ENCODE measurements around the gene NOP53. TPM values are rescaled to one million over a fixed set of nuclear protein-coding genes. Genes with fewer than 3 reads are reported as not detected.
"Not testable (repeated sequence)": the region's sequence is repeated elsewhere in the genome, so short reads cannot be mapped to it uniquely, and the experiment has no call there.

Gene NOP53
- total and polyA plus RNA-seq, 9 of the 15 experiments (the other 6 are each of a cell fraction or from before 2014, with no cell fraction given) = 6.5 to 274 (median 145) TPM

DNA sequence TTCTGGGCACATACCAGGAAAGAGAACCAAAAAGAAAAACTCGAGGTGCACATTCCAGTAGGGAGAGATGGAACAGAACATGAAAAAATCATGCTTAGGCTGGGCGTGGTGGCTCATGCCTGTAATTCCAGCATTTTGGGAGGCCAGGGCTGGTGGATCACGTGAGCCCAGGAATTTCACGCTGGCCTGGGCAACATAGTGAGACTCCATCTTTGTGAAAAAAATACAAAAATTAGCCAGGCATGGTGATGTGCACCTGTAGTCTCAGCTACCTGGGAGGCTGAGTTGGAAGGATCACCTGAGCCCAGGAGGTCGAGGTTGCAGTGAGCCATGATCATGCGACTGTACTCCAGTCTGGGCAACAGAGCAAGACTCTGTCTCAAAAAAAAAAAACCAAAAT, 25.9 kb downstream of the NOP53 start:
- H3K4me2 ChIP-seq (ENCODE audit: insufficient read depth, low read length); H3K4me3 ChIP-seq; CTCF ChIA-PET (ENCODE audit: low intra/inter-chr PET ratio); H3K4me1 ChIP-seq (replicated peaks in 1 of 2; ENCODE audit: control insufficient read depth in 2 of 2, insufficient read depth in 2 of 2, low read length in 2 of 2); POLR2A ChIA-PET; H3K79me2 ChIP-seq (ENCODE audit: control insufficient read depth, insufficient read depth, low read length); H3K9me3 ChIP-seq (replicated peaks; ENCODE audit: control insufficient read depth, insufficient read depth, low read depth, low read length); H3K27ac ChIP-seq (ENCODE audit: extremely low read depth, low read depth, low read length); H2AFZ ChIP-seq (ENCODE audit: low read depth, low read length); DNase-seq (ENCODE audit: extremely low read depth in 1 of 4, low spot score in 3 of 4); BruUV-seq (replicated peaks); FAIRE-seq; intact Hi-C loops (cut with micrococcal nuclease); H3K36me3 ChIP-seq (ENCODE audit: control insufficient read depth, insufficient read depth, low read length); ATAC-seq; H3K9ac ChIP-seq (ENCODE audit: insufficient read depth in 1 of 2, low read depth in 2 of 2, low read length in 2 of 2); H3K9me1 ChIP-seq (ENCODE audit: control insufficient read depth, insufficient read depth, low read length); H3K27me3 ChIP-seq (ENCODE audit: control insufficient read depth in 2 of 2, insufficient read depth in 2 of 2, low read length in 2 of 2); H4K20me1 ChIP-seq (replicated peaks; ENCODE audit: control insufficient read depth, insufficient read depth, low read length); in situ Hi-C loops (cut with MboI): not testable (repeated sequence)
- 0 out of 2 replicates have a peak, but pooled peaks have one; percentile 5 for TF ChIP-seq ZNF121 (CRISPR knock-in tag; conservative IDR thresholded peaks at IDR 0.05)
- 26% methylated on average over 6 of the region's 6 CpGs for WGBS (ENCODE audit: insufficient coverage, low coverage, missing lambda C conversion rate)

GRCh38 chr19:47776568-47776967, 31.2 kb downstream of the NOP53 start:
- H4K20me1 ChIP-seq (replicated peaks; ENCODE audit: control insufficient read depth, insufficient read depth, low read length) = no peaks in the 10 kb centered on the region
- DNase-seq (ENCODE audit: extremely low read depth in 1 of 4, low spot score in 3 of 4) (no peak), FAIRE-seq (peak; percentile 23), ATAC-seq (no peak)
- 76% methylated on average over 4 of the region's 4 CpGs for WGBS (ENCODE audit: insufficient coverage, low coverage, missing lambda C conversion rate)
- H3K36me3 ChIP-seq (ENCODE audit: control insufficient read depth, insufficient read depth, low read length) = peaks cover 14% of the 10 kb centered on the region; the same call in 2 of the 3 replicates
- no TSS peak for BruUV-seq (replicated peaks)
- peaks cover 25% of the 10 kb centered on the region for H3K79me2 ChIP-seq (ENCODE audit: control insufficient read depth, insufficient read depth, low read length)
- no peak overlapping the region for H3K9ac ChIP-seq (ENCODE audit: insufficient read depth in 1 of 2, low read depth in 2 of 2, low read length in 2 of 2)
- H2AFZ ChIP-seq (ENCODE audit: low read depth, low read length) = no peak overlapping the region
- H3K4me2 ChIP-seq (ENCODE audit: insufficient read depth, low read length) = no peak overlapping the region
- H3K9me1 ChIP-seq (ENCODE audit: control insufficient read depth, insufficient read depth, low read length) = peaks cover under 1% of the 10 kb centered on the region
- in situ Hi-C loops (cut with MboI) = no loop called here
- H3K4me3 ChIP-seq = no peak overlapping the region
- H3K9me3 ChIP-seq (replicated peaks; ENCODE audit: control insufficient read depth, insufficient read depth, low read depth, low read length) = no peaks in the 10 kb centered on the region
- no peak overlapping the region for H3K27ac ChIP-seq (ENCODE audit: extremely low read depth, low read depth, low read length)
- H3K27me3 ChIP-seq (ENCODE audit: control insufficient read depth in 2 of 2, insufficient read depth in 2 of 2, low read length in 2 of 2) = no peaks in the 10 kb centered on the region
- TF ChIP-seq FOXJ2 (tag; IDR thresholded peaks at IDR 0.05) (peak; percentile 54; the same call in 1 of the 2 replicates), HCFC1 (IDR thresholded peaks at IDR 0.05; ENCODE audit: low read depth, low read length) (no peak)
- POLR2A ChIA-PET = no interaction called here
- CTCF ChIA-PET (ENCODE audit: low intra/inter-chr PET ratio) = no interaction called here
- peaks cover 11 to 29% of the 10 kb centered on the region in 2 experiments; a peak in 3 of 5 replicates for H3K4me1 ChIP-seq (replicated peaks in 1 of 2; ENCODE audit: control insufficient read depth in 2 of 2, insufficient read depth in 2 of 2, low read length in 2 of 2)
- intact Hi-C loops (cut with micrococcal nuclease) = no loop called here
